ENCODE results near the gene FBXO36. TPM values are rescaled to one million over a fixed set of nuclear protein-coding genes. Genes with fewer than 3 reads are reported as not detected.

The FBXO36 gene
- total and polyA plus RNA-seq, 2 donors (not counting 1 experiment from before 2014, with no cell fraction given), result 0.49 to 1.5 TPM

- Mint-ChIP-seq H3K27me3 (no peaks in the 10 kb centered on the region), H3K4me3 (no peak overlapping the region), H3K27ac (no peak overlapping the region), H3K4me1 (peaks cover 2% of the 10 kb centered on the region), H3K9me3 (ENCODE audit: insufficient read depth) (no peaks in the 10 kb centered on the region)
- H3K4me2 ChIP-seq (replicated peaks; ENCODE audit: low read depth, low read length, poor library complexity, severe bottlenecking), result no peak overlapping the region
- no peak overlapping the region for H3K9ac ChIP-seq (ENCODE audit: low read length)
- DNase-seq (no peak), ATAC-seq (ENCODE audit: low read depth) (no peak)
- no peaks in the 10 kb centered on the region for H4K20me1 ChIP-seq (ENCODE audit: control insufficient read depth, insufficient read depth, low read length, poor library complexity, severe bottlenecking)
- no peaks in the 10 kb centered on the region for H3K4me1 ChIP-seq (ENCODE audit: control insufficient read depth in 2 of 2, insufficient read depth in 2 of 2, low read length in 2 of 2)
- CTCF ChIA-PET, result no interaction called here
- H3K4me3 ChIP-seq (ENCODE audit: control extremely low read depth in 1 of 5, extremely low read depth in 1 of 5, insufficient read depth in 1 of 5, low read depth in 2 of 5, low read length in 4 of 5), result no peak overlapping the region
- H3K79me2 ChIP-seq (ENCODE audit: control insufficient read depth, insufficient read depth, low read length), result no peaks in the 10 kb centered on the region
- no peak for TF ChIP-seq CTCF (IDR thresholded peaks at IDR 0.05)
- no peak for TF ChIP-seq EZH2 (IDR thresholded peaks at IDR 0.05; ENCODE audit: borderline replicate concordance, insufficient read depth, low read depth, low read length, poor library complexity, severe bottlenecking)
- H3K27me3 ChIP-seq (replicated peaks in 1 of 4; ENCODE audit: control extremely low read depth in 1 of 4, control insufficient read depth in 3 of 4, insufficient read depth in 4 of 4, low read length in 3 of 4), result no peaks in the 10 kb centered on the region
- POLR2A ChIA-PET, result no interaction called here
- H3K36me3 ChIP-seq (replicated peaks in 1 of 2; ENCODE audit: control extremely low read depth in 1 of 2, control insufficient read depth in 1 of 2, extremely low read depth in 1 of 2, insufficient read depth in 2 of 2, low read length in 1 of 2), result no peaks in the 10 kb centered on the region
- no peak overlapping the region for H2AFZ ChIP-seq (ENCODE audit: insufficient read depth, low read depth, low read length, poor library complexity, severe bottlenecking)
- 95% methylated on average over 2 of the region's 2 CpGs for WGBS (ENCODE audit: insufficient coverage)
- intact Hi-C loops (cut with micrococcal nuclease), result no loop called here
- H3K9me3 ChIP-seq (ENCODE audit: control extremely low read depth in 1 of 3, control insufficient read depth in 2 of 3, insufficient read depth in 1 of 3, low read length in 2 of 3), result no peaks in the 10 kb centered on the region
- no peak overlapping the region for H3K27ac ChIP-seq (ENCODE audit: low read length in 2 of 2)
These were observed 121.2 kb downstream of the FBXO36 start for GRCh38 chr2:230043461-230043860.

- no peaks in the 10 kb centered on the region for H3K9me3 ChIP-seq (ENCODE audit: control extremely low read depth in 1 of 3, control insufficient read depth in 2 of 3, insufficient read depth in 1 of 3, low read length in 2 of 3)
- WGBS (ENCODE audit: insufficient coverage), result 97% methylated on average over 15 of the region's 16 CpGs
These were observed 124.2 kb downstream of the FBXO36 start for GRCh38 chr2:230046491-230046890.

More at GRCh38 chr2:230046491-230046890, 124.2 kb downstream of the FBXO36 start:
- Histone ChIP-seq H3K9ac (ENCODE audit: low read length) (no peak overlapping the region), H3K4me2 (replicated peaks; ENCODE audit: low read depth, low read length, poor library complexity, severe bottlenecking) (no peak overlapping the region), H3K27me3 (replicated peaks in 1 of 4; ENCODE audit: control extremely low read depth in 1 of 4, control insufficient read depth in 3 of 4, insufficient read depth in 4 of 4, low read length in 3 of 4) (no peaks in the 10 kb centered on the region), H3K79me2 (ENCODE audit: control insufficient read depth, insufficient read depth, low read length) (no peaks in the 10 kb centered on the region), H3K36me3 (replicated peaks in 1 of 2; ENCODE audit: control extremely low read depth in 1 of 2, control insufficient read depth in 1 of 2, extremely low read depth in 1 of 2, insufficient read depth in 2 of 2, low read length in 1 of 2) (no peaks in the 10 kb centered on the region), H4K20me1 (ENCODE audit: control insufficient read depth, insufficient read depth, low read length, poor library complexity, severe bottlenecking) (no peaks in the 10 kb centered on the region), H2AFZ (ENCODE audit: insufficient read depth, low read depth, low read length, poor library complexity, severe bottlenecking) (no peak overlapping the region), H3K4me1 (ENCODE audit: control insufficient read depth in 2 of 2, insufficient read depth in 2 of 2, low read length in 2 of 2) (no peaks in the 10 kb centered on the region), H3K27ac (ENCODE audit: low read length in 2 of 2) (no peak overlapping the region), H3K4me3 (ENCODE audit: control extremely low read depth in 1 of 5, extremely low read depth in 1 of 5, insufficient read depth in 1 of 5, low read depth in 2 of 5, low read length in 4 of 5) (no peak overlapping the region)
- no peak overlapping the region for H3K27ac Mint-ChIP-seq
- ChIA-PET POLR2A (no interaction called here), CTCF (no interaction called here)
- no peak for DNase-seq
- ATAC-seq (ENCODE audit: low read depth), result no peak
- intact Hi-C loops (cut with micrococcal nuclease), result no loop called here
- no peaks in the 10 kb centered on the region for H3K27me3 Mint-ChIP-seq
- TF ChIP-seq EZH2 (IDR thresholded peaks at IDR 0.05; ENCODE audit: borderline replicate concordance, insufficient read depth, low read depth, low read length, poor library complexity, severe bottlenecking), result no peak
- TF ChIP-seq CTCF (IDR thresholded peaks at IDR 0.05), result no peak
- H3K9me3 Mint-ChIP-seq (ENCODE audit: insufficient read depth), result no peaks in the 10 kb centered on the region
- peaks cover 2% of the 10 kb centered on the region for H3K4me1 Mint-ChIP-seq
- H3K4me3 Mint-ChIP-seq, result no peak overlapping the region
